Panc1 (cell line): ENCODE results near the gene NPPC. TPM values are rescaled to one million over a fixed set of nuclear protein-coding genes. Genes with fewer than 3 reads are reported as not detected.

Experiments
- microRNA-seq: library from miRNA; unstranded; fragments of <30 nt; microRNA quantifications from one replicate; pipeline ENCODE4 v1.1.0, GENCODE V29; 2020; ENCODE audit not compliant: unreplicated experiment
- total RNA-seq: library from RNA; stranded (reverse); gene quantifications from one replicate; pipeline ENCODE4 v1.2.1, GENCODE V29; 2021; ENCODE audit not compliant: unreplicated experiment

NPPC gene
- total RNA-seq, 1 experiment from 2014 or later = 1.1 TPM

Small RNA genes within 50 kb of the gene (microRNA-seq; reads per million reads assigned to microRNA genes)
- gene MIR1471 = not detected

Other genes with a start within 250 kb of the NPPC start
- 1,390 TPM for gene PTMA, start 217.9 kb downstream of the NPPC start, total RNA-seq
- gene PDE6D, start 145.1 kb downstream of the NPPC start, total RNA-seq = 31.4 TPM
- 41.3 TPM for gene COPS7B, start 140.0 kb downstream of the NPPC start, total RNA-seq
- gene DIS3L2, start 35.3 kb upstream of the NPPC start, total RNA-seq = 28.1 TPM